Thyroid gland (tissue), 4 donors: Measurements from ENCODE around the gene ITGA8.

Experiments used
- CTCF ChIP-seq, 6 experiments: fragments of 200-600 bp in 3 of 6; fragments of 450-650 bp in 3 of 6; sonication (generic) in 3 of 6; IDR thresholded peaks; one replicate each; pipeline ENCODE4 v1.5.1; 2016 to 2019; ENCODE audit warnings: antibody characterized with exemption in 6 of 6, mild to moderate bottlenecking in 2 of 6, inconsistent platforms in 1 of 6, moderate library complexity in 1 of 6
- POLR2A ChIP-seq, 2 donors: fragments of 450-650 bp; IDR thresholded peaks; one replicate each; pipeline ENCODE4 v1.6.1; 2017; ENCODE audit warnings: antibody characterized with exemption in 2 of 2, mild to moderate bottlenecking in 2 of 2, moderate library complexity in 1 of 2

DNA sequence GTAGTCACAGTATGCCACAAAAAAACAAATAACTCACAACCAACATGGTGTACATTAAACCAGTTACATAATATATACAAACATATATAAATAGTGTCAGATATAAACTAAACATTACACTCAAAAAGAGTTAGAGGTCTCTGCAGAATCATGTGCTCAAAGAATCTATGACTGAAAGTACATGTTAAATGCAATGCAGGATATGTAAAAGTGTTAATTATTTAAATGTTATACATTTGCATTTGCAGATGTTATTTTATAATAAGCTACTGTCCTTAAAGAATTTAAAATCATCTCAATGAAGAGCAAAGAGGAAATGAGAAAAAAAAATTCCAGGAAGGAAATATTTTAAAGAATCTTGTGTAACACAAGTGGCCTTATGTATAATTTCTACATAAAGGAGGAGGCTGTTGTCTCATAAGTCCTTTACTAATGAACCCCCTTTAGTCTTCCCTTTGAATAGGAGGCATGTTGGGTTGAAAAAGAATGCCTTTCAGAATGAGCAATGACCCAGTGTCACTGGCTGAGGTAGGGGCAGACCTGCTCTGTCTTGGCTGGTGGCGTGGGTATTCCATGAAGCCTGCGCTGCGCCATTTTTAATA is 148.9 kb downstream of the ITGA8 start:
- TF ChIP-seq CTCF (IDR thresholded peaks at IDR 0.05) (no peak), POLR2A (IDR thresholded peaks at IDR 0.05) (no peak)
